CD4-positive, alpha-beta T cell (primary cell): Measurements from ENCODE around the gene WDR27. TPM values are rescaled to one million over a fixed set of nuclear protein-coding genes. Genes with fewer than 3 reads are reported as not detected.

Experiments
- ATAC-seq: fragments of 200-7000 bp; cut with Tn5 transposase; one replicate; pipeline ENCODE4 v1.10.0; 2022; ENCODE audit warnings: mild to moderate bottlenecking; ENCODE audit not compliant: poor library complexity
- CTCF ChIA-PET: fragments of 350-600 bp; sonication (Branson Sonifier 250); formaldehyde crosslinking; loops from one replicate; lab custom pipeline; 2021; ENCODE audit warnings: antibody characterized with exemption, inconsistent platforms; lab: Charles Lee
- POLR2A ChIA-PET: fragments of 350-600 bp; sonication (Branson Sonifier 250); formaldehyde crosslinking; loops from one replicate; lab custom pipeline; 2021; ENCODE audit warnings: antibody characterized with exemption, inconsistent platforms; lab: Charles Lee
- DNase-seq, 14 experiments: peaks; one replicate each; pipeline ENCODE4 v3.0.0-alpha.2; 2013 to 2020; ENCODE audit warnings: mixed read lengths in 2 of 14
- H3K27ac ChIP-seq, 2 donors: one replicate each; pipeline versions ENCODE4 v1.5.1 to v1.7.0; 2013; ENCODE audit warnings: low read length in 2 of 2, low read depth in 1 of 2, mild to moderate bottlenecking in 1 of 2
- H3K27me3 ChIP-seq, 2 experiments: 1 replicate in 1 of 2; 2 replicates in 1 of 2; pipeline versions ENCODE4 v1.6.1 to v1.7.0; 2013; ENCODE audit warnings: low read length in 2 of 2, control low read depth in 1 of 2, mild to moderate bottlenecking in 1 of 2, moderate library complexity in 1 of 2; ENCODE audit not compliant: insufficient read depth in 2 of 2, control insufficient read depth in 1 of 2
- H3K36me3 ChIP-seq: one replicate; pipeline ENCODE4 v1.6.1; 2013; ENCODE audit warnings: low read length, control low read depth; ENCODE audit not compliant: insufficient read depth
- H3K4me1 ChIP-seq: one replicate; pipeline ENCODE4 v1.6.1; 2013; ENCODE audit warnings: low read length, control low read depth; ENCODE audit not compliant: insufficient read depth
- H3K4me3 ChIP-seq: one replicate; pipeline ENCODE4 v1.5.1; 2013; ENCODE audit warnings: mild to moderate bottlenecking, low read length, moderate library complexity
- H3K9me3 ChIP-seq, 2 experiments: 1 replicate in 1 of 2; 2 replicates in 1 of 2; pipeline versions ENCODE4 v1.6.1 to v1.7.0; 2013; ENCODE audit warnings: low read length in 2 of 2, mild to moderate bottlenecking in 2 of 2, control low read depth in 1 of 2, moderate library complexity in 1 of 2; ENCODE audit not compliant: control insufficient read depth in 1 of 2, insufficient read depth in 1 of 2
- H3K27ac Mint-ChIP-seq: one replicate; pipeline ENCODE4 v1.8.0; 2020; ENCODE audit warnings: mixed read lengths
- H3K27me3 Mint-ChIP-seq: one replicate; pipeline ENCODE4 v1.8.0; 2021; ENCODE audit warnings: mixed read lengths
- H3K36me3 Mint-ChIP-seq: one replicate; pipeline ENCODE4 v1.8.0; 2021; ENCODE audit warnings: low read depth, mixed read lengths
- H3K4me1 Mint-ChIP-seq: one replicate; pipeline ENCODE4 v1.8.0; 2021; ENCODE audit warnings: low read depth, mixed read lengths
- H3K4me3 Mint-ChIP-seq: one replicate; pipeline ENCODE4 v1.8.0; 2020; ENCODE audit warnings: mild to moderate bottlenecking, mixed read lengths
- H3K9me3 Mint-ChIP-seq: one replicate; pipeline ENCODE4 v1.8.0; 2020; ENCODE audit warnings: mixed read lengths
- CTCF ChIP-seq: fragments of 200-600 bp; IDR thresholded peaks from one replicate; pipeline ENCODE4 v1.8.0; 2022; ENCODE audit warnings: antibody characterized with exemption, mild to moderate bottlenecking
- intact Hi-C, 2 experiments: fragments of 100-400 bp; cut with DNase I in 1 of 2; cut with micrococcal nuclease in 1 of 2; formaldehyde crosslinking; loops; one replicate each; pipeline versions ENCODE4 v1.15.1 to v1.9.0; 2023 to 2025; cut with DNase I, micrococcal nuclease
- total RNA-seq, 174 experiments: library from RNA in 2 of 174; stranded (reverse) in 2 of 174; gene quantifications; one replicate each; pipeline ENCODE4 v1.2.3 and lab custom pipeline; 2021 to 2026

Gene WDR27
- total RNA-seq, 2 experiments from 2014 or later: 22.0 to 23.5 TPM

GRCh38 chr6:169709293-169709692, 7.5 kb upstream of the WDR27 start:
- H3K27me3 ChIP-seq: no peaks in the 10 kb centered on the region
- Mint-ChIP-seq H3K4me1 (peaks cover 34% of the 10 kb centered on the region), H3K27ac (no peak overlapping the region), H3K36me3 (peaks cover 74% of the 10 kb centered on the region), H3K9me3 (no peaks in the 10 kb centered on the region), H3K4me3 (no peak overlapping the region), H3K27me3 (no peaks in the 10 kb centered on the region)
- no peaks in the 10 kb centered on the region for H3K9me3 ChIP-seq
- intact Hi-C loops: no loop called here
- CTCF ChIA-PET: interaction anchor here (3.7 kb wide), 1 partner anchor 12 kb away, joined by 29 read pairs; no protein-coding TSS in a partner anchor
- peak overlapping the region in 1 of 2 donors; percentile 6 for H3K27ac ChIP-seq
- no peaks in the 10 kb centered on the region for H3K4me1 ChIP-seq
- POLR2A ChIA-PET: interaction anchor here (0.6 to 4.4 kb wide), 5 partner anchors 8 to 593 kb away, joined by 3 to 44 read pairs (median 5); partner anchors contain the start of genes C6orf120, DYNLT2, ERMARD and PHF10
- no peak overlapping the region for H3K4me3 ChIP-seq
- no peak for ATAC-seq
- no peak for DNase-seq
- H3K36me3 ChIP-seq: peaks cover 40% of the 10 kb centered on the region
- TF ChIP-seq CTCF: no peak

- Mint-ChIP-seq H3K4me1 (peaks cover 49% of the 10 kb centered on the region), H3K27ac (peak overlapping the region; percentile 43), H3K9me3 (no peaks in the 10 kb centered on the region), H3K36me3 (peaks cover 79% of the 10 kb centered on the region), H3K4me3 (no peak overlapping the region), H3K27me3 (no peaks in the 10 kb centered on the region)
- Histone ChIP-seq H3K4me3 (no peak overlapping the region), H3K36me3 (peaks cover 32% of the 10 kb centered on the region), H3K9me3 (no peaks in the 10 kb centered on the region), H3K4me1 (peaks cover 5% of the 10 kb centered on the region), H3K27ac (no peak overlapping the region), H3K27me3 (no peaks in the 10 kb centered on the region)
- no peak for TF ChIP-seq CTCF
- DNase-seq (no peak), ATAC-seq (no peak)
- CTCF ChIA-PET: interaction anchor here (3.7 kb wide), 1 partner anchor 13 kb away, joined by 29 read pairs; no protein-coding TSS in a partner anchor
- intact Hi-C loops: no loop called here
- POLR2A ChIA-PET: interaction anchor here (1.0 to 4.4 kb wide), 2 partner anchors 15 to 44 kb away, joined by 4 to 44 read pairs; no protein-coding TSS in a partner anchor
Observed at GRCh38 chr6:169707772-169708171, 5.9 kb upstream of the WDR27 start.

- Histone ChIP-seq H3K27ac (peak overlapping the region; percentile 87 to 92), H3K36me3 (peaks cover 8% of the 10 kb centered on the region), H3K4me1 (peaks cover 21% of the 10 kb centered on the region), H3K4me3 (peak overlapping the region; percentile 83), H3K27me3 (no peaks in the 10 kb centered on the region), H3K9me3 (no peaks in the 10 kb centered on the region)
- no peak for DNase-seq
- intact Hi-C loops: loop anchor here (1.0 to 5.0 kb wide), 8 partner anchors 20 to 850 kb away; partner anchors contain the start of genes DYNLT2 (in 1 of the 2), ERMARD (in 1 of the 2), FAM120B (in 1 of the 2) and PSMB1 (in 1 of the 2)
- ATAC-seq: peak; percentile 12
- peaks cover 50% of the 10 kb centered on the region for H3K36me3 Mint-ChIP-seq
- ChIA-PET CTCF (interaction anchor here (1.5 to 2.8 kb wide), 4 partner anchors 20 to 87 kb away, joined by 5 to 11 read pairs (median 6); partner anchors contain the start of genes DYNLT2 and ERMARD), POLR2A (interaction anchor here (1.6 to 5.7 kb wide), 7 partner anchors 10 to 881 kb away, joined by 7 to 230 read pairs (median 17); partner anchors contain the start of genes DYNLT2, ERMARD, PDCD2 and PHF10)
- peak overlapping the region; percentile 99 for H3K27ac Mint-ChIP-seq
- peak overlapping the region; percentile 97 for H3K4me3 Mint-ChIP-seq
- TF ChIP-seq CTCF: no peak
- peaks cover 80% of the 10 kb centered on the region for H3K4me1 Mint-ChIP-seq
- no peaks in the 10 kb centered on the region for H3K27me3 Mint-ChIP-seq
- no peaks in the 10 kb centered on the region for H3K9me3 Mint-ChIP-seq
Observed at GRCh38 chr6:169702840-169703246, 1.0 kb upstream of the WDR27 start.
